HG02798 (cell line): Measurements from ENCODE around the gene C1orf53.

Experiments
- ATAC-seq: cut with Tn5 transposase; IDR thresholded peaks from one replicate; pipeline ENCODE4 v1.9.1; 2021; ENCODE audit warnings: mild to moderate bottlenecking; ENCODE audit not compliant: unreplicated experiment, poor library complexity

Gene C1orf53

GRCh38 chr1:197954718-197955418 lies 52.4 kb downstream of the C1orf53 start:
- no peak for ATAC-seq

DNA sequence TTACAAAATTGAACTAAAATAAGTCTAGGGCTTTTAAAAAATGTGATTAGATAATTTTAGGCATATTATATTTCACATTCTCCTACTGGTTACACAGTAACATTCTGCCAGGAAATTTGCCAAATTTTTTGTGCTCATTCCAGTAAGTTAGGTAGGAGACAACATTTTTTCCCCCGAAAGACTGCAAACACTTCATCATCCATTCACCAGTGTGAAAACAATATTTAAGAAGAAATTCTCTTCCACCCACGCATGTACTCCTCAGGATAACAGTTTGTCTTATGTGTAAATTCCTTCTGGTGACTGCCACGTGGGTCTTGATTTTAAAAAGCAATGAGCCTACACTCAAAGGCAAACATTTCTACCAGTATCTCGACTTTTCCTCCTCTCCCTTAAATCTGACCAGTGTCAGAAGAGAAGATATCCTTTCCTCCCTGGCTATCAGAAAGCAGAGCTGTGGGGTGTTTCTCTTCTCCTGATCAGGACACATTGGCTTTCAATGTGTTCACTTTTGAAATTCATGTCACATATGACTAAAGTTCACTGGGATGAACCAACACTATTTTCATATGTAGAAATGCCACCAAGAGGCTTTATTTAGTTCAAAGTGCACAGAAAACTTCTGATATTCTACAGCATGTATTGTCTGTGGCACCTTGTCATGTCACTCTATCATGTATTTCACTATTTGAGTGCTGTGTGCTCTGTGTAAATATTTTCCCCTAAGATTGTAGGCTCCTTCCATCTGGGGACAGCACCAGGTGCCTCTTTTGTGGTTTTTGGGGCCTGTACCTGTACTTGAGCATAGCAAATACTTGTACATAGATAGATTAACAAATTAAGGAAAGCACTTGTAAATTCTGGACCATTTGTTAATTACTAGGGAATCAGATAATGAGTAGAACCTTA lies 53.3 kb downstream of the C1orf53 start:
- ATAC-seq: no peak
